GM12872 (cell line): Measurements from ENCODE around the gene TSKU.

Experiments used
- CTCF ChIP-seq: IDR thresholded peaks from 3 replicates; pipeline ENCODE4 v1.5.1; 2011; ENCODE audit warnings: low read depth, mild to moderate bottlenecking, low read length, moderate library complexity; ENCODE audit not compliant: insufficient read depth

Gene TSKU

GRCh38 chr11:76768088-76768908, 14.9 kb upstream of the TSKU start:
- TF ChIP-seq CTCF = no peak

- no peak for TF ChIP-seq CTCF
Observed at GRCh38 chr11:76768909-76769560, 14.1 kb upstream of the TSKU start.

- TF ChIP-seq CTCF = no peak
Observed at GRCh38 chr11:76769645-76770586, 13.2 kb upstream of the TSKU start.

GRCh38 chr11:76770642-76771445, 12.3 kb upstream of the TSKU start:
- TF ChIP-seq CTCF = no peak

- TF ChIP-seq CTCF = no peak
Observed at GRCh38 chr11:76771446-76772099, 11.6 kb upstream of the TSKU start.

- no peak for TF ChIP-seq CTCF
Observed at GRCh38 chr11:76772100-76772782, 10.9 kb upstream of the TSKU start.
